Erythroblast (primary cell): ENCODE measurements around the gene ASAP2.

Source experiments
- GATA1 ChIP-seq: IDR thresholded peaks from 2 replicates; pipeline ENCODE4 v1.6.1; 2011; ENCODE audit warnings: low read depth, mild to moderate bottlenecking, control low read depth, low read length, moderate library complexity
- POLR2A ChIP-seq: IDR thresholded peaks from 2 replicates; pipeline ENCODE4 v1.6.1; 2011; ENCODE audit warnings: mild to moderate bottlenecking, low read length

DNA sequence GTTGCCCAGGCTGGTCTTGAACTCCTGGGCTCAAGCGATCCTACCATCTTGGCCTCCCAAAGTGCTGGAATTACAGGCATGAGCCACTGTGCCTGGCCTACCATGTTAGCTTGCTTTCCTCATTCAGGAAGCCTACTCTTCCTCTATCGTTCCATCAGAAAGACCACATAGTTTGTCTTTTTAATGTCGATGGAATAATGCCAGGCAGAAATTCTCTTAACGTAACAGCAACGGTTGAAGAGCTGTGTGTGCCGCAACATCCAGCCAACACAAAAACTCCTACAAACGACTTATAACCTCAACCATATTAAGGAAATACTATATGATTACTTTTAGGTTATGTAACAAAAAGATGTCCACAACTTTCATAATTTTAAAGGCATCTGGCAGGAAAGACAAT is 206.2 kb downstream of the ASAP2 start:
- TF ChIP-seq POLR2A (no peak), GATA1 (no peak)
